Cerebellar nuclear complex (tissue), 1 donor: ENCODE measurements around the gene GPR137C.

Experiments
- DNase-seq, 2 experiments: peaks; one replicate each; lab custom pipeline; 2025; lab: John Stamatoyannopoulos, UW

The GPR137C gene

GRCh38 chr14:52552063-52552988 is at the start of gene GPR137C, which contains the start of gene TXNDC16:
TSS of gene GPR137C (plus strand) at chr14:52552836. CDS start at chr14:52553148, 312 bp downstream.
TSS of gene TXNDC16 (minus strand) at chr14:52552505. CDS start at chr14:52543557, 8,948 bp downstream.
- peak; percentile 98 to 99 for DNase-seq

GRCh38 chr14:52513249-52513648 is 39.4 kb upstream of the GPR137C start:
- DNase-seq, result no peak

- no peak for DNase-seq
Measured at GRCh38 chr14:52514046-52514811, 38.4 kb upstream of the GPR137C start.

GRCh38 chr14:52522033-52522432 is 30.6 kb upstream of the GPR137C start:
- DNase-seq, result no peak

GRCh38 chr14:52522581-52523345 is 29.9 kb upstream of the GPR137C start:
- DNase-seq, result no peak

GRCh38 chr14:52527052-52527451 is 25.6 kb upstream of the GPR137C start:
- no peak for DNase-seq

- no peak for DNase-seq
Measured at GRCh38 chr14:52531481-52531880, 21.2 kb upstream of the GPR137C start.

- no peak for DNase-seq
Measured at GRCh38 chr14:52536269-52536668, 16.4 kb upstream of the GPR137C start.

GRCh38 chr14:52538623-52539022 is 14.0 kb upstream of the GPR137C start:
- no peak for DNase-seq

GRCh38 chr14:52545584-52546317 is 6.9 kb upstream of the GPR137C start:
- DNase-seq, result no peak

- no peak for DNase-seq
Measured at GRCh38 chr14:52546318-52546670, 6.3 kb upstream of the GPR137C start.

GRCh38 chr14:52547027-52547426 is 5.6 kb upstream of the GPR137C start:
- no peak for DNase-seq

- no peak for DNase-seq
Measured at GRCh38 chr14:52547526-52547925, 5.1 kb upstream of the GPR137C start.

- no peak for DNase-seq
Measured at GRCh38 chr14:52550661-52551060, 2.0 kb upstream of the GPR137C start.

GRCh38 chr14:52551205-52551604 is 1.4 kb upstream of the GPR137C start:
- DNase-seq, result no peak

- DNase-seq, result no peak
Measured at GRCh38 chr14:52551696-52552062, 957 bp upstream of the GPR137C start.

GRCh38 chr14:52553002-52553670 is 500 bp downstream of the GPR137C start:
- no peak for DNase-seq

GRCh38 chr14:52553671-52554575 is 1.3 kb downstream of the GPR137C start:
- peak; percentile 42 to 76 for DNase-seq

- DNase-seq, result no peak
Measured at GRCh38 chr14:52558688-52559087, 6.1 kb downstream of the GPR137C start.

GRCh38 chr14:52563120-52563519 is 10.5 kb downstream of the GPR137C start:
- DNase-seq, result no peak
